ENCODE results near the gene TMEM145.

TMEM145 gene

DNA sequence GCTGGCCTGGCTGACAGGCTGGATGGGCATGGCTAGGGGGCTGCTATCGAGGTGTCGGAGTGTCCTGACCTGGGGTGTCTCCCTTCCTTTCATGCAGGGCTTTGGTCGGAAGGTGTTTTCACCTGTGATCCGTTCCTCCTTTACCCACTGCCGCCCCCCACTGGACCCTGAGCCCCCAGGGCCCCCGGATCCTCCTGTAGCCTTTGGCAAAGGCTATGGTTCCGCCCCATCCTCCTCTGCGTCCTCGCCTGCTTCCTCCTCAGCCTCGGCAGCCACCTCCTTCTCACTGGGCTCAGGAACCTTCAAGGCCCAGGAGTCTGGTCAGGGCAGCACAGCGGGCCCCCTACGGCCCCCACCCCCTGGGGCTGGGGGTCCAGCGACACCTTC, 23.0 kb upstream of the TMEM145 start:
- DNase-seq = no peak

DNA sequence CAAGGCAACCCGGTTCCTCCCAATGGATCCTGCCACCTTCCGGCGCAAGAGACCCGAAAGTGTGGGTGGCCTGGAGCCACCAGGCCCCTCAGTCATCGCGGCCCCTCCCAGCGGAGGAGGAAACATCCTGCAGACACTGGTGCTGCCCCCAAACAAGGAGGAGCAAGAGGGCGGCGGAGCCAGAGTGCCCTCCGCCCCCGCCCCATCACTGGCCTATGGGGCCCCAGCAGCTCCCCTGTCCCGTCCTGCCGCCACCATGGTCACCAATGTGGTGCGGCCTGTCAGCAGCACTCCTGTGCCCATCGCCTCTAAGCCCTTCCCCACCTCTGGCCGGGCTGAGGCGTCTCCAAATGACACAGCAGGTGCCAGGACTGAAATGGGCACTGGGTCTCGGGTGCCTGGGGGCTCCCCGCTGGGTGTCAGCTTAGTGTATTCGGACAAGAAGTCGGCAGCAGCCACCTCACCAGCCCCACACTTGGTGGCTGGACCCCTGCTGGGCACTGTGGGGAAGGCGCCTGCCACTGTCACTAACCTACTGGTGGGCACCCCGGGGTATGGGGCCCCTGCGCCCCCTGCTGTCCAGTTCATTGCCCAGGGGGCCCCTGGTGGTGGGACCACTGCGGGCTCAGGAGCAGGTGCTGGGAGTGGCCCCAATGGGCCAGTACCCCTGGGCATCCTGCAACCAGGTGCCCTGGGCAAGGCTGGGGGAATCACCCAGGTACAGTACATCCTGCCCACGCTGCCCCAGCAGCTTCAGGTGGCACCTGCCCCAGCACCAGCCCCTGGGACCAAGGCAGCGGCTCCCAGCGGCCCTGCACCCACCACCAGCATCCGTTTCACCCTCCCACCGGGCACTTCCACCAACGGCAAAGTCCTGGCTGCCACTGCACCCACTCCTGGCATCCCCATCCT, 22.3 kb upstream of the TMEM145 start:
- no peak for DNase-seq

DNA sequence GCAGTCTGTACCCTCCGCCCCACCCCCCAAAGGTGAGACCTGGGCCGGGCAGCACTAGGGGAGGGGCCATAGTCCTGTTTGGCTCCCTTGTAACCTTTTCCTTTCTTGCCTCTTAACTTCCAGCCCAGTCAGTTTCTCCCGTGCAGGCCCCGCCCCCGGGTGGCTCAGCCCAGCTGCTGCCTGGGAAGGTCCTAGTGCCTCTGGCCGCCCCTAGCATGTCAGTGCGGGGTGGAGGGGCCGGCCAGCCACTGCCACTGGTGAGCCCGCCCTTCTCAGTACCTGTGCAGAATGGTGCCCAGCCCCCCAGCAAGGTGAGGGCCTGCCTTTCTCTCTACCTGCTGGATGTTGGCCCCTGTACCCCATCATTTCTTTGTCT, 21.7 kb upstream of the TMEM145 start:
- DNase-seq = no peak

DNA sequence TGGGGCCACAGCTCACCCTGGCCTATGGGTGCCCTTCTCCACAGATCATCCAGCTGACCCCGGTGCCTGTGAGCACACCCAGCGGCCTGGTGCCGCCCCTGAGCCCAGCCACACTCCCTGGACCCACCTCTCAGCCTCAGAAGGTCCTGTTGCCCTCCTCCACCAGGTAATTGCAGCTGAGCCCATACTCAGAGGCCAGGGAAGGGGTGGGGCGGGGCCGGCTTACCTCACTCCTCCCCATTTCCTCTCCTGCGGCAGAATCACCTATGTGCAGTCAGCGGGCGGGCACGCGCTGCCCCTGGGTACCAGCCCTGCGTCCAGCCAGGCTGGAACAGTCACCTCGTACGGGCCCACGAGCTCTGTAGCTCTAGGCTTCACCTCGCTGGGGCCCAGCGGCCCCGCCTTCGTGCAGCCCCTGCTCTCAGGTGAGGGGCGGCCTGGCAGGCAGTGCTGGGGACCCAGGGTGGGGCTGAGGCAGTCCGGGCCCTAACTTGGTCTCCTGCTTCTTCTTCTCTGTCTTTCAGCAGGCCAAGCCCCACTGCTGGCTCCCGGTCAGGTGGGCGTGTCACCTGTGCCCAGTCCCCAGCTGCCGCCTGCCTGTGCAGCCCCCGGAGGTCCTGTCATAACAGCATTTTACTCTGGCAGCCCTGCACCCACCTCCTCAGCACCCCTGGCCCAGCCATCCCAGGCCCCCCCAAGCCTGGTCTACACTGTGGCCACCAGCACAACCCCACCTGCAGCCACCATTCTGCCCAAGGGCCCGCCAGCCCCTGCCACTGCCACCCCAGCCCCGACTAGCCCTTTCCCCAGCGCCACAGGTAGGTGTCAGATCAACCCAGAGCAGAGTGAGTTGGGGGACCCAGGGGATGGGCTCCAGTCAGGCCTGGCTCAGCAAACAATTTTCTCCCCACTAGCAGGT, 20.8 kb upstream of the TMEM145 start:
- no peak for DNase-seq

DNA sequence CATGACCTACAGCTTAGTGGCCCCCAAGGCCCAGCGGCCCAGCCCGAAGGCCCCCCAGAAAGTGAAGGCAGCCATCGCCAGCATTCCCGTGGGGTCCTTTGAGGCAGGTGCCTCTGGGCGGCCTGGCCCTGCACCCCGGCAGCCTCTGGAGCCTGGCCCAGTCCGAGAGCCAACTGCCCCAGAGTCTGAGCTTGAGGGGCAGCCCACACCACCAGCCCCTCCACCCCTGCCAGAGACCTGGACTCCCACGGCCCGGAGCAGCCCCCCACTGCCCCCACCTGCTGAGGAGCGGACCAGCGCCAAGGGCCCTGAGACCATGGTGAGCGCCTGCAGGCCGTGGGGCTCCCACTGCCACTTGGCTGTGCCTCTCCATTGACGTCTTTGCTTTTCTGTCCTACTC, 20.1 kb upstream of the TMEM145 start:
- DNase-seq = no peak

DNA sequence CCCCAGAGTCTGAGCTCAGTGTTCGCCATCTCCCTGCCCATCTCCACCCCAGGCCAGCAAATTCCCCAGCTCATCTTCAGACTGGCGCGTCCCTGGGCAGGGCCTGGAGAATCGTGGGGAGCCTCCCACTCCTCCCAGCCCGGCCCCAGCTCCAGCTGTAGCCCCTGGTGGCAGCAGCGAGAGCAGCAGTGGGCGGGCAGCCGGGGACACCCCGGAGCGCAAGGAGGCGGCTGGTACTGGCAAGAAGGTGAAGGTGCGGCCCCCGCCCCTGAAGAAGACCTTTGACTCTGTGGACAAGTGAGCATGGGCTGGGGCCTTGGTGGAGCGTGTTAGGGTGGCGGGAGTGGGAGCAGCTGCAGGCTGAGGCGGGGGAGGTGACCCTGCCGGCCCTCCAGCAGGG, 19.6 kb upstream of the TMEM145 start:
- no peak for DNase-seq

DNA sequence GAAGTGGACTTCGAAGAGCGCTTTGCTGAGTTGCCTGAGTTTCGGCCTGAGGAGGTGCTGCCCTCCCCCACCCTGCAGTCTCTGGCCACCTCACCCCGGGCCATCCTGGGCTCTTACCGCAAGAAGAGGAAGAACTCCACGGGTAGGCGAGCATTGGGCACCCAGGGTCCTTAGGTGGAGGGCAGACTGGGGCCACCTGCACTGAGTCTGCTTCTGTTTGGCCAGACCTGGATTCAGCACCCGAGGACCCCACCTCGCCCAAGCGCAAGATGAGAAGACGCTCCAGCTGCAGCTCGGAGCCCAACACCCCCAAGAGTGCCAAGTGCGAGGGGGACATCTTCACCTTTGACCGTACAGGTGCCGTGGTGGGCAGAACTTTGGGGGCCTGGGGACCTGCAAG, 19.2 kb upstream of the TMEM145 start:
- no peak for DNase-seq

DNA sequence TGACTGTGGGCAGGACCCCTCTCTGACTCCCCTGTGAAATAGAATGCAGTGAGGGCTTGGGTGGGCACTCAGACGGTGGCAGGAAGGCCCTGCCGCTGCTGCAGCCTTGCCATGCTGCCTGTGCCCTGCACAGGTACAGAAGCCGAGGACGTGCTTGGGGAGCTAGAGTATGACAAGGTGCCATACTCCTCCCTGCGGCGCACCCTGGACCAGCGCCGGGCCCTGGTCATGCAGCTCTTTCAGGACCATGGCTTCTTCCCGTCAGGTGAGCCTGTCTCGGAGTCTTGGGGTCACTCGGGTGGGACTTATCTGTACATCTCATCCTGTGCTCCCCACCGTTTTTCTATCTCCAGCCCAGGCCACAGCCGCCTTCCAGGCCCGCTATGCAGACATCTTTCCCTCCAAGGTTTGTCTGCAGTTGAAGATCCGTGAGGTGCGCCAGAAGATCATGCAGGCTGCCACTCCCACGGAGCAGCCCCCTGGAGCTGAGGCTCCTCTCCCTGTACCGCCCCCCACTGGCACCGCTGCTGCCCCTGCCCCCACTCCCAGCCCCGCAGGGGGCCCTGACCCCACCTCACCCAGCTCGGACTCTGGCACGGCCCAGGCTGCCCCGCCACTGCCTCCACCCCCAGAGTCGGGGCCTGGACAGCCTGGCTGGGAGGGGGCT, 18.5 kb upstream of the TMEM145 start:
- DNase-seq = no peak

DNA sequence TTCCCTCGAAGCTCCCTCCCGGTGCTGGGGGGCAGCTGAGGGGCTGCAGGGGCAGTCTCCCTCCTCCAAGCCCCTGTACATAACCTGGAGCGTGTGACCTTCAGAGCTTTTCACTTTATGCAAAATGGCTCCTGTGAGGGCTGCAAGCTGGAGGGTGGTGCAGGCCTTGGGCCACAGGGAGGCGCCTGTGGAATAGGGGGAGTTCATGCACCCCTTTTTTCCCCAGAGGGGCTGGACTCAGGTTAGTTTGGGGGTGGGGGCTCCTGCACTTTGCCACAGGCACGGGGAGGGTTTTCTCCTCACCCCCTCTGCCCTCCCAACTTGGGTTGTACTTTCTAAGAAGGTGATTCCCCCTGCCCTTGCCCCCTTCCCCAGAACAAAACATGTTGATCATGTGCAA, 17.8 kb upstream of the TMEM145 start:
- no peak for DNase-seq

DNA sequence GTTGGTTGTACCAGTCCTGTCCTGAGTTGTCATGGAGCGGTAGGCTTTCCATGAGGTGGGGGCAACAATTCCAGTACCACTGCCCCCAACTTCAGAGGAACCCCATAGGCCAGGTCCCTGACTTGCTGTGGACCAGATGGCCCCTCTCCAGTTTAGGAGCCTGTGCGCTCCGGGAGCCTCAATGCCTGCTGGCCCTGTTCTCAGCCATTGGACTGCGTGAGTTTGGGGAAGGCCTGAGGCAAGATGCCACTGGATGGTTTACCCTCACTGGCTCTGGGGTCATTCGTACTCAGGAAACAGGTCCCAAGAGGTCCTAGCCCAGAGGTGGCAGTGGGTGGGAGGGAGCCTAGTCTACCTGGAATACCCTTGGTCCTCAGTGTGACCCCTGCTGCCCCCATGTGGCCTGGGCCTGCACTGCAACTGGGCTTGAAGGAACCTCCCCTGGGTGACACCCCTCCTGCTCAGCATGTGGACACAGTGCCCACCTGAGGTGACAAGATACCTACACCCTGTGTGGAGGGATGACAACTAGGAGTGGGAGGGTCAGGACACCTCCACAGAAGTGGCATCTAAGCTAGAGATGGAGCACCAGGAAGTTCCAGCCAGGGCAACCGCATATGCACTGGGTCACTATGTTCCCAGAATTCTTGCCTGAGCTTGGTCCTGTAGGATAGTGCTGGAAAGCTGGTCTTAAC, 17.1 kb upstream of the TMEM145 start:
- peak in 1 of 2 experiments; percentile 55 for DNase-seq

DNA sequence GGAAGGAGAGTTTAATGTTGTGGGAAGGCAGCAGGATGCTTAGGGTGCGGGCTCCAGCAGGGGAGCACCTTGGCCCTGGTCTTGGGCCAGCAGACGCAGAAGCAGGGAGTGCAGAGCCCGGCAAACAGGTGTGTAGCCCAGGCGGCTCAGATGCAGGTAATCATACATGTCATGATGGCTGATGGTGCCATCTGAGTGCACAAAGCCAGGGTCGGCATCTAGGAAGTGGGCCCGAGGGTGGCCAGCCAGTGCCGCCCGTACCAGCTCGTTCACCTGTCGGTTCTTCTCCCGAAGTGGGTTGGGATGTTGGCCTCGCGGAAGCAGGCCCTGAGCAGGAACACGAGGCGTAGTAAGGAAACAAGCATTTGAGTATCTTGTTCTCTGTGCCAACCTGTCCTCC, 16.1 kb upstream of the TMEM145 start:
- DNase-seq = no peak

DNA sequence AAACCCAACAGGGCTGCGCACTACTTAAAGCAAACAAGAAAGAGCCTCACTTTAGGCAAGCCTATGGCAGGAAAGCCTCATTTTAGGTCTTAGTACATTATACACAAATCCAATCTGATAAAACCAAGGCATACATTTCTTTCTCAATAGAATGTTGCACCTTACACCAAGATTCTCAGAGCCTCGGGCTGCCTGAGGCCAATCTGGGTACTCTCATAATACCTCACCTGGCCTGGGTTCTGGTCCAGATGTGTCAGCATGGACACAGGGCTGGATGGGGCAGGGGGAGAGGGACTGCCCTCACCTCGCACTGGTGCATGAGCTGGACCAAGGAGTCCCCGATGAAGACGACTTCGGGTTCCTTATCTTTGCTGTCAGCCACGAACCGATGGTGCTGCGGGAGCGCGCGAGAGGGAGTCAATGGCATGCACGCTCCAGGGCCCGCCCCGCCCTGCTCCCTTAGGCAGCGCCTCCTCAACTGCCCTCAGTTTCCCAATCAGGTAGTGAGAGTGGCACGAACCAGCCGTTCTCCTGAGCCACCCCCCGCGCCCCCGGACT, 11.4 kb upstream of the TMEM145 start, which contains the start of gene PRR19:
Gene PRR19, plus strand, starts transcription at position 487 of the 558 bp plus-strand sequence. CDS start 7,453 bp downstream, outside the sequence.
- no peak for DNase-seq

DNA sequence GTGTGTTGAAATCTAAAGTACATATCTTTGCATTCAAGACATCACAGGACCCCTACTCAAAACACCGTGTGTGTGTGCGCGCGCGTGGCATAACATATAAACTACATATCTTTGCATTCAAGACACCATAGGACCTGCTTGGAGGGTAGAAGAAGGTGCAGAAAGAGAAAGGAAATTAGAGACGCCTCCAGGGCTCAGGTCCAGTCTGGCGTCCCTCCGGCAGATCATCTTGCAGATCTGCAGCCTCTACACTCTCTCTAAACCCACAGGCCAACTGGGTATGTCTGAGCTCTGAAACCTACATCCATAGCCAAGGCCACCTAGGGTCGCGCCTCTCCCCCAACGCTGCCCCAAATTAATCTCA, 10.0 kb upstream of the TMEM145 start:
- DNase-seq = no peak

DNA sequence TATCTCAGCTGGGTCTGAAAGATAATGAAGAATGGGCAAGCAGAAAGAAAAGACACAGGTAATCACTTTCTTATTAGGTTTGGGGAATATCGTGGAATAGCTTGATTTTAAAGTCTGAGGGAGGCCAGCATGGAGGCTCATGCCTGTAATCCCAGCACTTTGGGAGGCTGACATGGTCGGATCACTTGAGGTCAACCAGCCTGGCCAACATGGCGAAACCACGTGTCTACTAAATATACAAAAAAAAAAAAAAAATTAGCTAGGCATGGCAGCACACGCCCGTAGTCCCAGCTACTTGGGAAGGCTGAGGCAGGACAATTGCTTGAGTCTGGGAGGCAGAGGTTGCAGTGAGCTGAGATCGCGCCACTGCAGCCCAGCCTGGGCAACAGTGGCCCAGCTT, 9.2 kb upstream of the TMEM145 start:
- DNase-seq = no peak

DNA sequence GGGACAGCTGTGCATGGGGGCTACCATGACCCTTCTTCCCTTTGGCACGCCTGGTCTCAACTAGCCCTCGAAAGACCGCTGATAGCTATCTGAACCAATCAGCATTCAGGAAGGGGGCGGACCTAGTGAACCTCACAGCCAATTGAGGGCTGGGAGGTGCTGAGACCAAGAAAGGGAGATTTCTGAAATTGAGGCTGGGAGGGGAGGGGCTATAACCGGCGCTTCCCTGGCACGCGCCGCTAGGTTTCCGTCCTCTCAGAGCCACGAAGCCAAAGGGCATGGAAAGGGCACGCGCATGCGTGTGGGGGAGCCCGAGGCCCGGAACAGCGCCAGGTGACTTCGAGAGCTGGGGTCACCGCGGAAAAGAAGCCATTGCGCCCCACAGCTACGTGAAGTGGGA, 6.5 kb upstream of the TMEM145 start:
- DNase-seq = no peak

DNA sequence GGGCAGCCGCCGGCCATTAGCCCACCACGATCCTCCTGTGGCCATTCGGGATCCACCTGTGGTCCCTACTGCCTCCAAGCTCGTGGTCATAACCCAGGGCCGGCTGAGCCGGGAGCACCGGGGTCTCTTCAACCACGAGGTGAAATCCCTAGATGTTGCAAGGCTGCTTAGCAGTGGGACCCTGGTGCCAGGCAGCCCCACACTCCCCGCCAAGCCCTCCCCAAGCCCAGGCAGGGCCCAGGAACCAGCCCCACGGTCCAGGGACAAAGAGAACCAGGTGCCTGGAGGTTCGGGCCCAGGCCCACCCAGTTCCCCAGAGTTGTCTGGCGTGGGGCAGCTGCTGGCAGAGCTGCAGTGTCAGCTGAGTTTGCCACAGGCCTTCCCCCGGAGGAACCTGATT, 3.4 kb upstream of the TMEM145 start:
- no peak for DNase-seq

DNA sequence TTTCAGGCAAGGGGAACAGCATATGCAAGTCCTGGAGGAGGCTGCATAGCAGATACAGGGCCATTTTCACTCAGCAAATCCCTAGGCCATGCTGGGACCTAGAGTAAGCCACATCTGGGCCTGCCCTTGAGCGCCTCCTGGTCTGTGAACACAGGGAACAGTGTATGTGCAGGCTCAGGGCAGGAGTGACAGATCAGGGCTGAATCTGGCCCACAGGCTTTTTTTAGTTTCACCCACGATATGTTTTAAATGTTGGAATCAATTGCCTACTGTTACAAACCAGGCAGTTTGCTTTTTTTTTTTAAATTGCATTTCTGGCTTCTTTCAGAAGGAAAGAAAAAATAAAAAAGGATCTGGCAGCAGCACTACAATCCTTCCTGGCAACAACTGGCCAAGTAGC, 1.5 kb upstream of the TMEM145 start:
- no peak for DNase-seq

DNA sequence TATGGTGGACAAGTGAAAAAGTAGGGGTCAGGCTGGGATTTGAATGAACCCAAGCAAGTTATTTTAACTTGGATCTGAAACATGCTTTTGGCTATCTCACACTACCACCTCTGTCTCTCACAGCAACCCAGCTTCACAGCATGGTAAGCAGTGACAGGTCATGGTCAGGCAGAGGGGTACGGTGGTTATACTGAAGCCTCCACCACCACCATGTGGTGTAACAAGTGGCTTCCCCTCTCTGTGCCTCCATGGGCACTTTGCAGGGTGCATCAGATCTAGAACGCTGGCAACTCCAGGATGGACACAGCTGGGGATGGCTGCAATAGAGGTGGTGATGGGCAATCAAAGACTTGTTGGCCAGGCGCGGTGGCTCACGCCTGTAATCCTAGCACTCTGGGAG, 739 bp upstream of the TMEM145 start:
- DNase-seq = no peak

DNA sequence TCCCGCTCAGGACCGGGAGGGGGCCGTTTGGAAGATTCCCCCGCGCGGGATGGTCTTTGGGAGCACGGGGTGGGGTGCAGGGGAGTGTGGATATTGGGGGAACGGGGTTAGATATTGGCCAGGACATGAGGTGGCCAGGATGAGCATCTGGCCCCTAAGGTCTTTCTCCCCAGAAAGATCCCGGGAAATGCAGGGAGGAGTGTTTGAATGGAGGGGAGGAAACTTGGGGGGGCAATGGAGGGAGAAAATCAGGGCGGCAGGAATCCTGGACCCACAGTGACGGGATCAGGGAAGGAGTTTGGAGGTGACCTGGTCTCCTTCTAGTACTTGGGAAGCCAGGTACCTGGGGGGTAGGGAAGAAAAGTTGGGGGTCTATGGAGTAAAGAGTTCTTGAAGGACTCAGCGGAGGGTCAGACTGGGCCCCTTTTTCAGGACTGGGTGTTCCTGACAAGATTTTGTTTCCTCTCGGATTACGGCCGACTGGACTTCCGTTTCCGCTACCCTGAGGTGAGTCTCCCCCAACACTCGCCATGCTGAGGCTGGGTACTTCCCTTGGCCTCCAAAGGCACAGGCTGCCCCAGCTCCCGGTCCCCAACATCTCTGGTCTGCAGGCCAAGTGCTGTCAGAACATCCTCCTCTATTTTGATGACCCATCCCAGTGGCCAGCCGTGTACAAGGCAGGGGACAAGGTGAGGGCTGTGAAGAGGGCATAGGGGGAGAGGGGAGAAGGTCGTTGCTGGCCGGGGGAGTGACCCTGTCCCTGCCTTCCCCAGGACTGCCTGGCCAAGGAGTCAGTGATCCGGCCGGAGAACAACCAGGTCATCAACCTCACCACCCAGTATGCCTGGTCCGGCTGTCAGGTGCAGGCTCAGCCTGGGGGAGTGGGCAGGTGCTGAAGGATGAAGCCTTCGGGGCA, 989 bp downstream of the TMEM145 start:
- DNase-seq = no peak

DNA sequence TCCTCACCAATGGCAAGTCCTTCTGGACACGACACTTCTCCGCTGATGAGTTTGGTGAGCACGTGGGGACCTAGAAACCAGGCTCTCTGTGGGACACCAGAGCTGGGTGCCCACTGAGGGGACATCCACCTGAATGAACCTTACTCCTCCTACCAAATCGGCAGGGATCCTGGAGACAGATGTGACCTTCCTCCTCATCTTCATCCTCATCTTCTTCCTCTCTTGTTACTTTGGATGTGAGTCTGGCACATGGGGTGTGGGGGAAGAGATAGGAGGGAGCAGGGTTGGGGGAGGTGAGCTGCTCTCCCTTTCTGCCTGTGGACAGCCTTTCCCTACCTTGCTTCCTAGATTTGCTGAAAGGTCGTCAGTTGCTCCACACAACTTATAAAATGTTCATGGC, 1.9 kb downstream of the TMEM145 start:
- no peak for DNase-seq

All from cerebellar nuclear complex (tissue), 1 donor.